Kidney epithelial cell (primary cell): ENCODE results near the gene GPR151. TPM values are rescaled to one million over a fixed set of nuclear protein-coding genes. Genes with fewer than 3 reads are reported as not detected.
A peak's percentile ranks its signal among the peaks of the same experiment; 100 is the strongest.

Experiments
- DNase-seq: peaks from one replicate; pipeline ENCODE4 v3.0.0-alpha.2; 2010; ENCODE audit warnings: low read depth
- H3K27me3 ChIP-seq: 2 replicates; pipeline ENCODE4 v1.6.0; 2011; ENCODE audit warnings: low read length; ENCODE audit not compliant: control insufficient read depth, insufficient read depth
- H3K36me3 ChIP-seq: 2 replicates; pipeline ENCODE4 v1.5.1; 2011; ENCODE audit warnings: low read length; ENCODE audit not compliant: control insufficient read depth, insufficient read depth
- H3K4me3 ChIP-seq: 2 replicates; pipeline ENCODE4 v1.5.1; 2011; ENCODE audit warnings: low read depth, mild to moderate bottlenecking, control low read depth, low read length
- total RNA-seq: library from RNA; depleted of rRNA; stranded (reverse); fragments of >200 nt; gene quantifications from 2 replicates; pipeline ENCODE4 v1.2.3, GENCODE V29; 2015
- TF ChIP-seq, protein P1 (sequence below): IDR thresholded peaks from 2 replicates; pipeline ENCODE4 v1.5.1; 2011; ENCODE audit warnings: mild to moderate bottlenecking, moderate library complexity, low read length, control low read depth, inconsistent platforms; ENCODE audit not compliant: insufficient read depth, poor library complexity, severe bottlenecking

The GPR151 gene
- total RNA-seq, 1 donor from 2014 or later = not detected

DNA sequence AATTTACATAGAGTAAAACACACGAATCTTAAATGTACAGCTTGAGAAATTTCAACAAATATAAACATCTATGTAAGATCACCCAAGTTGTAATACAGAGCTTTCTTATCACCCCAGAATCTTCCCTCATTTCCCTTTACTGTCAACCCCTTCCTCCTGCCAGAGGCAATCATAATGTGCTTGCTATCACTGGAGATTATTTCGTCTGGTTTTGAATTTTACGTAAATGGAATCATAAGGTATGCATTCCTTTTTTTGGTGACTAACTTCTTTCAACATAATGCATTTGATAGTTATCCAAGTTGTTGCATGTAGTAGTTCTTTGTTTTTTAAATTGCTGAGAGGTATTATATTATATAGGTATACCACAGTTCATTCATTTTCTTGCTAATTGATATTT, 37.5 kb upstream of the GPR151 start:
- no peaks in the 10 kb centered on the region for H3K36me3 ChIP-seq
- TF ChIP-seq, protein P1, sequence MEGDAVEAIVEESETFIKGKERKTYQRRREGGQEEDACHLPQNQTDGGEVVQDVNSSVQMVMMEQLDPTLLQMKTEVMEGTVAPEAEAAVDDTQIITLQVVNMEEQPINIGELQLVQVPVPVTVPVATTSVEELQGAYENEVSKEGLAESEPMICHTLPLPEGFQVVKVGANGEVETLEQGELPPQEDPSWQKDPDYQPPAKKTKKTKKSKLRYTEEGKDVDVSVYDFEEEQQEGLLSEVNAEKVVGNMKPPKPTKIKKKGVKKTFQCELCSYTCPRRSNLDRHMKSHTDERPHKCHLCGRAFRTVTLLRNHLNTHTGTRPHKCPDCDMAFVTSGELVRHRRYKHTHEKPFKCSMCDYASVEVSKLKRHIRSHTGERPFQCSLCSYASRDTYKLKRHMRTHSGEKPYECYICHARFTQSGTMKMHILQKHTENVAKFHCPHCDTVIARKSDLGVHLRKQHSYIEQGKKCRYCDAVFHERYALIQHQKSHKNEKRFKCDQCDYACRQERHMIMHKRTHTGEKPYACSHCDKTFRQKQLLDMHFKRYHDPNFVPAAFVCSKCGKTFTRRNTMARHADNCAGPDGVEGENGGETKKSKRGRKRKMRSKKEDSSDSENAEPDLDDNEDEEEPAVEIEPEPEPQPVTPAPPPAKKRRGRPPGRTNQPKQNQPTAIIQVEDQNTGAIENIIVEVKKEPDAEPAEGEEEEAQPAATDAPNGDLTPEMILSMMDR = no peak
- no peaks in the 10 kb centered on the region for H3K27me3 ChIP-seq
- no peak for DNase-seq
- H3K4me3 ChIP-seq = no peak overlapping the region

DNA sequence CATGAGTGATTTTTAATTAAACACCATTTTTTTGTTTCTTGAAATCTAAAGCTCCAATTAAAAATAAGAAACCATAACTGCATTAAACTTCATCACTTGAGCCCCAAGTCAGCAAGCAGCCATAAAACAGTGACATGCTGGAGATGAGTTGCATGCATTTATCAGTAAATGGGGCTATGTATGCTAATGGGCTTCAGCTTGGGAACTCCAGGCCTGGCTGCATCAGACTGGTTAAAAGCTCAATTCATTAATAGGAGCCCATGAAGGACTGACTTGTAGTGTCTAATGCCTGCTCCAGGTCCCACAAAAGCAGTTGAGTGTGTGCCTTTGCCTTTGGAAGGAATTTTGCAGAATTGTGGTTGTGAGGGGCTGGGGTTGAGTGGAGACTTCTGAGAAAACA, 33.6 kb upstream of the GPR151 start:
- TF ChIP-seq, protein P1 = no peak
- Histone ChIP-seq H3K4me3 (no peak overlapping the region), H3K36me3 (no peaks in the 10 kb centered on the region), H3K27me3 (no peaks in the 10 kb centered on the region)
- DNase-seq = no peak

DNA sequence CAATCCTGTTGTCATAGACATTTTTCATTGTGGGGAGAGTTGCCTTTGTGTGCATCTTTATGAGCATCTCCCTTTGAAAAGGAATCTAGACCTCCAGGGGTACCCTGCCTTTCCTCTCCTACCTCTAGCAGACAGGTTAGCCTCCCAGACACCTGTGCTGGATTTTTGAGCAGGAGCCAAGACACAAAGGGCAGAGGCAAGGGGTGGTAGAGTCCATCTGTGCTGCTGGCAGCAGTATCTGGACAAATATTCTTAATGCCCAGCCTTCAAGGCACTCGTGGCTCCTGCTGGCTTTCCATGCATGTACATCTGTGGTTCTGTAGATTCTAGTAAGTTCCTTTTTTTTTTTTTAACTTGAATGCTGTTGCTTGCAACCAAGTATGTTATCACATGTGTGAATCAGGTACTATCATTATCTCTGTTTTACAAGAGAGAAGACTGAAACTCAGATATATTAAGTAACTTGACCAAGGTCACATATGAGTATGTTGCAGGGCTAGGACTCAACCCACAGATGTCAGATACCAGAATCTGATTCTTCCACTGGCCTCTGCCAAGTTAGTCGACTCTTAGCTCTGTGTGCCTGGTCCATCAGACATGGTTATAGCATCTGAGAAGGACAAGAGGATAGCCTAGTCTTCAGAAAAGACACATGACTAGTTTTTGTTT, 32.9 kb upstream of the GPR151 start:
- TF ChIP-seq, protein P1 = no peak
- H3K4me3 ChIP-seq = no peak overlapping the region
- no peak for DNase-seq
- no peaks in the 10 kb centered on the region for H3K36me3 ChIP-seq
- H3K27me3 ChIP-seq = no peaks in the 10 kb centered on the region

DNA sequence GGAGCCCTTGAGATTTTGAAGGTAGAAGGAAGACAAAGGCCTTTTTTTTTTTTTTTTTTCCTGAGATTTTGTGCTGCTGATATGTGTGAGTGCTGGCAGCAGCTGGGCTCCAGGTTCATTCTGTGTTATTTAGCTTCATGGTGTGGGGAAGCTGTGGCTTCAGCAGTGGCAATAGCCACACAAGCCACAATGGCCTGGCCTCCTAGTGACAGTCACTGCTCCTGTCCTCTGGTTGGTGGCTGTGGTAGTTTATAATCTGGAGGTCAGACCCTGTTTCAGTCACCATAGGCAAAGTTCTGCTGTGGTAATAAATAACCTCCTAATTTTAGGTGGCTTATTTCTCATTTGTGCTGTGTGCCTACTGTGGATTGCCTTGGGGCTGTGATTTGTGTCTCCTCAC, 28.2 kb upstream of the GPR151 start:
- no peak for DNase-seq
- TF ChIP-seq, protein P1 = no peak
- Histone ChIP-seq H3K4me3 (no peak overlapping the region), H3K27me3 (no peaks in the 10 kb centered on the region), H3K36me3 (no peaks in the 10 kb centered on the region)

DNA sequence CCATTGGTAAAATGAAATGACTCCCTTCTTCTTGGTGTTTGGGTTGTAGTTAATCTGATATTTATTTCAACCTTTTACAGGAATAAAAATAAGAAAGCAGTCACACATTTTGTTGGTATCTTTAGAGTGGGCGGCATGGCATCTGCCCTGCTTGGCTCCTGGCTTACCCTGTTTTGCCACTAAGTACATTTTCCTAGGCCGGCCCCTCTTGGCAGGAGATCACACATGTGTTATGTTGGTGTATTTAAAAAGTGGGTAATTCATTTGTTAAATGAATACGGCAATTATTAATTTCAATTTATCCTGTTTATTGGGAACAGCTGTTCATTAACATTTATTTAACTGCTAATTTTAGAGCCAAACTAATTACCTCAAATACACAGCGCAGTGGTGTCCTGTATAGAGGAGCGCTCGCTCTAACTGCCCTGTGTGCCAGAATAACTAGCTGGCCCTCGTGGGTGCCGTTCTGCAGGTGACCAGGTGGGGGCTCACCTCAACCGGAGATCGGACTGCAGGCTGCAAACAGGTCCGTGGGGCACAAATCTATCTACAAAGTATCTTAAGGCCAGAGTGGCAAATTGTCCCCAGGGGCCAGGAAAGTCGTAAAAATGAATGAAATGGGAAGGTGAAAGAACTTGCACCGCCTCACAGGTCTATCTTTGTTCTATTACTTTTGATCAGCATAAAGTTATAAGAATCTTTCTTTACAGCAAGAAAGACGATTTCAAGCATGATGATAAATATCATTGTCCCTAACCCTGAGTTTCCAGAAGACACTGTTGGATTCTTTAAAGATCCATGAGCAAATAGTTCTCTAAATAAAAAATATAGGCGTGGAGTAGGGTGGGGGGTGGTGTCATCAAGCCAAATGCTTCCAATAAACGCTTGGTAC, 26.2 kb upstream of the GPR151 start:
- peak; percentile 21 for DNase-seq
- Histone ChIP-seq H3K36me3 (no peaks in the 10 kb centered on the region), H3K27me3 (no peaks in the 10 kb centered on the region), H3K4me3 (no peak overlapping the region)
- TF ChIP-seq, protein P1 = peak; percentile 96
